Mucosa of rectum (tissue), 2 donors: Measurements from ENCODE around the gene CADPS2.

Experiments used
- H3K27ac ChIP-seq, 2 donors: one replicate each; pipeline ENCODE4 v1.7.0; 2013; ENCODE audit warnings: inconsistent platforms in 2 of 2, low read depth in 2 of 2, low read length in 2 of 2
- H3K27me3 ChIP-seq, 2 donors: one replicate each; pipeline ENCODE4 v1.7.0; 2013; ENCODE audit warnings: low read length in 2 of 2; ENCODE audit not compliant: control insufficient read depth in 2 of 2, insufficient read depth in 2 of 2
- H3K36me3 ChIP-seq, 2 donors: one replicate each; pipeline ENCODE4 v1.7.0; 2013; ENCODE audit warnings: low read length in 2 of 2; ENCODE audit not compliant: control insufficient read depth in 2 of 2, insufficient read depth in 2 of 2
- H3K4me1 ChIP-seq, 2 donors: one replicate each; pipeline ENCODE4 v1.7.0; 2013; ENCODE audit warnings: low read length in 2 of 2, mild to moderate bottlenecking in 1 of 2; ENCODE audit not compliant: control insufficient read depth in 2 of 2, insufficient read depth in 2 of 2
- H3K4me3 ChIP-seq, 2 donors: one replicate each; pipeline ENCODE4 v1.7.0; 2013; ENCODE audit warnings: low read length in 2 of 2
- H3K9ac ChIP-seq, 2 donors: one replicate each; pipeline ENCODE4 v1.7.0; 2013; ENCODE audit warnings: low read length in 2 of 2, low read depth in 1 of 2, mild to moderate bottlenecking in 1 of 2
- H3K9me3 ChIP-seq, 2 donors: one replicate each; pipeline ENCODE4 v1.7.0; 2013; ENCODE audit warnings: low read length in 2 of 2; ENCODE audit not compliant: control insufficient read depth in 2 of 2
- donor health status: healthy.
- donor health status: Normal muscosa, but diverticular disease.

CADPS2 gene

DNA sequence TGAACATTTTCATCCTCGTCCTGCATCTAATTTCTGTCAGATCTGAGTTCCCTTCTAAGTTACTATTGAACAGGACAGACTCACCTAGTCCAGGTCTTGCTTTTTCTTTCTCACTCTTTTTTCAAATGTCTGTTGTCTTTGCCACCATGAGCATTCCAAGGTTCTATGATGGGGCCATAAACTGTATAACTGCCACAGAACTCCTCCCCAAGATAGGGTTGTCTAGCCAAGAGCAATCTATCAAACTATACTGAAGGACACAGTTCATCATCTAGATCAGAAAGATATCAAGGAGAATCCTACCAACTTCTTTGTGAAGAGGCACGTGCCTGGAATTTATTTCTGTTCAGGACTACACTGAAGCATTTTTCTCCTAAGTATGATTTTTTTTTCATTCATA lies 531.6 kb downstream of the CADPS2 start:
- no peaks in the 10 kb centered on the region for H3K27me3 ChIP-seq
- no peaks in the 10 kb centered on the region for H3K9me3 ChIP-seq
- no peak overlapping the region for H3K27ac ChIP-seq
- no peaks in the 10 kb centered on the region for H3K4me1 ChIP-seq
- no peak overlapping the region for H3K4me3 ChIP-seq
- no peak overlapping the region for H3K9ac ChIP-seq
- H3K36me3 ChIP-seq, result no peaks in the 10 kb centered on the region

DNA sequence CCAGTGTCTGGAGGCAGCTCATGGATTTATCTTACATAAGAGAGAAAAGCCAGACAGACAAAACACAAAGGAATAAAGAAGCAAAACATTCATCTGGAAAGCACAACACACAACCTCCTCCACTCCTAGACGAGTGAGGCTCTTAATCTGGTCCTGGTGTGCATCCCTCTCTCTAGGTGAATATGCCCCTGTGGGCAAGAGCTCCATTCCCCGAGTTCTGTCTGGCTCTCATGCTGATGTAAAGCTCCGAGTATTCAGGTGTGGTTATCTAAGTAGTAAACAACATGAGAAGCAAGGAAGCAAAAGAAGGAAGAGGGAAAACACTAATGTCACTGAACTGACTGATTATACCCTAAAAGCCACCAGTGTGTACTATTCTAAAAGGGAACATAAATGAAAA lies 533.8 kb downstream of the CADPS2 start:
- Histone ChIP-seq H3K27ac (no peak overlapping the region), H3K36me3 (no peaks in the 10 kb centered on the region), H3K9ac (no peak overlapping the region), H3K9me3 (no peaks in the 10 kb centered on the region), H3K4me1 (no peaks in the 10 kb centered on the region), H3K4me3 (no peak overlapping the region), H3K27me3 (no peaks in the 10 kb centered on the region)

DNA sequence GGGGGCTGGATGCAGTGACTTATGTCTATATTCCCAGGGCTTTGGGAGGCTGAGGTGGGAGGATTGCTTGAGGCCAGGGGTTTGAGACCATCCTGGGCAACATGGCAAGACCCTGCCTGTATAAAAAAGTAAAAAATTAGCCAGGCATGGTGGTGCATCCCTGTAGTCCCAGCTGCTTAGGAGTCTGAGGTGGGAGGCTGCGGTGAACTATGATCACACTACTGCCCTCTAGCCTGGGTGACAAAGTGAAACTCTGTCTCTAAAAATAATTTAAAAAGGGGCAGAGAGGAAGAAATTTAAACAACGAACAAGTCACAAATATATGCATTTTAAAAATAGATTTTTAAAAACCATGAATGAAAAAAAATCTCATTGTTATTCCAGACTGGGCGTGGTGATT lies 535.6 kb downstream of the CADPS2 start:
- no peaks in the 10 kb centered on the region for H3K9me3 ChIP-seq
- no peak overlapping the region for H3K9ac ChIP-seq
- no peaks in the 10 kb centered on the region for H3K27me3 ChIP-seq
- H3K27ac ChIP-seq, result no peak overlapping the region
- no peaks in the 10 kb centered on the region for H3K4me1 ChIP-seq
- H3K36me3 ChIP-seq, result no peaks in the 10 kb centered on the region
- no peak overlapping the region for H3K4me3 ChIP-seq

DNA sequence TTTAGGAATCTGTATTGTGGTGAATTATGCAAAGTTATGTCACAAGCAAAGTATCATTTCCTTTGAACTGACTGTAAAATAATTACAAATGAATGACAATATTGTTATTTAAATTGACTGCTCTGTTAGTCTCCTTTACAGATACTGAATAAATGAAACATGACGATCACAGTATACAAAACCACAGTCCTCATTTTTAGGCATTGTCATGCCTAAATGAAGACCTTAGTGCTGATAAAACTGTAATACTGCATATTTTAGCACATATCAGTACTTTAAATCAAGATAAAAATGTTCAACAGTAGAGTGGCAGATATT lies 542.0 kb downstream of the CADPS2 start:
- Histone ChIP-seq H3K4me1 (no peaks in the 10 kb centered on the region), H3K4me3 (no peak overlapping the region), H3K9ac (no peak overlapping the region), H3K27ac (no peak overlapping the region), H3K9me3 (no peaks in the 10 kb centered on the region), H3K27me3 (no peaks in the 10 kb centered on the region), H3K36me3 (no peaks in the 10 kb centered on the region)

DNA sequence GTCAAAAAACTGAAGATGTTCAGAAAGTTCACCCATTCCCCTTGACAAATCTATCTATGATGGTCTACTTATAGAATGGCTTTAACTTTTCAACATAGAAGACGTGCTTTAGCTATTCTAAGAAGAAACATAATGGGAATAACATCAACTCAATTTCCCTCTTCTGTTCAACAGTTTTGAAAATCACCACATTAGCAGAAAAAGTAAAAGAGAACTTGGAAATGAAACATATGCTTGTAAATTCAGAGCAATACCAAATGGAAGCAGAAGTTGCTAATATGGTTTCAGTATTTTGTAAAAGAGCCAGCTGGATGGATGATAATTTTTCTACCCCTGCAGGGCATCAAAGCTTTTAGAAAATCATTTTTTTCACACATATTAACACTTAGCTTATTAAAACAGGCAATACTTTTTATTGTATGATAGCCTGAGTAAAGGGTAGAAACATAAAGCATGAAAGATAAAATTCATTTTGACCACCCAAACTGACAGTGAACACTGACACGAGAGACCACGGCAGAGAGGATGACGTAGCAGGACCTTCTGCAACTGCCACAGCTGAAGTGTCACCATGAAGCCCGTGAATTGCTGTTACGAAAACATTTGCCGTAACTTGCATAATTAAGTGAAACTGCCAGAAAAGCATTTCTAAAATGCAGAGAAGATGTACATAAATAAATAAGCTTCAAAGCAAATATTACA lies 542.5 kb downstream of the CADPS2 start:
- Histone ChIP-seq H3K9me3 (no peaks in the 10 kb centered on the region), H3K27me3 (no peaks in the 10 kb centered on the region), H3K4me1 (no peaks in the 10 kb centered on the region), H3K27ac (no peak overlapping the region), H3K36me3 (no peaks in the 10 kb centered on the region), H3K9ac (no peak overlapping the region), H3K4me3 (no peak overlapping the region)

DNA sequence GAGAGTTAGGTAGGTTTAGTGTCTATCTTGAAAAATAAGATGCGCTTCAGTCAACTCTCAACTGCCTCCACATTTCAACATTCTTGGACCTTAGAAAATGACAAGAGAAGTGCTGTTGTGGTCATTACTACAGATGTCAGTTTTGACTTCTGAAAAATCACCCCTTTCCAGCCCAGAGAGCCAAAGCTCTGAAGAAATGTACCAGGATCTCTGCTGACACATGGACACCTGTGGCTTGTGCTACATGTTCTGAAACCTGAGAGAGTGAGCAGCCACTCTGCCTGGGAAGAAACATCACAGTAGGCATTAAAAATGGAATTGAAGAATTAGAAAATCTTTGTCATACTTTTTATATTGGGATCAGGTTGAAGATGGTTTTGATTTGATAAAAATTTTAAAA lies 545.8 kb downstream of the CADPS2 start:
- H3K36me3 ChIP-seq, result no peaks in the 10 kb centered on the region
- no peaks in the 10 kb centered on the region for H3K4me1 ChIP-seq
- no peaks in the 10 kb centered on the region for H3K9me3 ChIP-seq
- H3K27ac ChIP-seq, result no peak overlapping the region
- no peaks in the 10 kb centered on the region for H3K27me3 ChIP-seq
- H3K4me3 ChIP-seq, result no peak overlapping the region
- no peak overlapping the region for H3K9ac ChIP-seq

DNA sequence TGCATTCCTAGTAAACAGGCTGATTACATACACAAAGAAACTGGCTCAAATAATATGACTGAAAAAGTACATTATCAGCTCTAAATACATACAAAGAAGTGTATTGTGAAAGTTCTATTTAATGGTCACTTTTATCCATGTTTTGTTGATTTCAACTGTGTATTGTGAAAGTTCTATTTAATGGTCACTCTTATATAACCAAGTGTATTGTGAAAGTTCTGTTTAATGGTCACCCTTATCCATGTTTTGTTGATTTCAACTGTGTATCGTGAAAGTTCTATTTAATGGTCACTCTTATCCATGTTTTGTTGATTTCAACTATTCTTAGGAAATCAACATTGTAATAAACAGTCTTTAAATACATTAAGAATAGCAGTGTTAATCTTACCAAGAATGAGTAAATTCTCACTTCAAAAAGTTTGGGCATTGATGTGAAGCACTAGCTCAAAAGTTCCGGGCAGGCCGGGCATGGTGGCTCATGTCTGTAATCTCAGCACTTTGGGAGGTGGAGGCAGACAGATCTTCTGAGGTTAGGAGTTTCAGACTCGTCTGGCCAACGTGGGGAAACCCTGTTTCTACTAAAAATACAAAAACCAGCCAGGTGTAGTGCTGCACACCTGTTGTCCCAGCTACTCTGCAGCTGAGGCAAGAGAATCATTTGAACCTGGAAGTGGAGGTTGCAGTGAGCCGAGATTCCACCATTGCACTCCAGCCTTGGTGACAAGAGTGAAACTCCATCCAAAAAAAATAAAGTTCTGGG lies 546.9 kb downstream of the CADPS2 start:
- no peak overlapping the region for H3K9ac ChIP-seq
- no peaks in the 10 kb centered on the region for H3K27me3 ChIP-seq
- H3K4me1 ChIP-seq, result no peaks in the 10 kb centered on the region
- H3K36me3 ChIP-seq, result no peaks in the 10 kb centered on the region
- H3K27ac ChIP-seq, result no peak overlapping the region
- H3K9me3 ChIP-seq, result no peaks in the 10 kb centered on the region
- no peak overlapping the region for H3K4me3 ChIP-seq

DNA sequence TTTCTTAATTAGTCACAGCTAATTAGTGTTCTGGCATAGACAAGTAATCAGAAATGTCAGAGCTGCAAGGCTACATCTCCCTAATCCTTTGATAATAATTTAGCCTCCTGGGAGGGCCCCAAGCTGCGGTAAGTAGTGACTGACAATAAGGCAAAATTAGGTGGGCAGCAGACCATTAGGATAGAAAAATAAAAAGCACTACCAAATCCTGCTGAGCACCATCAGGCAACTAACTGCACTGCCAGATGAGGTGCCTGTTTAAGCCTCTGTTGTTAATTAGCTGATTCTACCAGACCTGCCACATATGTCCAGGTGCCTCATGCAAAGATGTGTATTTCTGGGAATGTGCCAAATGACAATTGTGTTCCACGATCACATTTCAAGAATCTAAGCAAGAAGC lies 549.2 kb downstream of the CADPS2 start:
- Histone ChIP-seq H3K4me3 (no peak overlapping the region), H3K9me3 (no peaks in the 10 kb centered on the region), H3K4me1 (no peaks in the 10 kb centered on the region)

DNA sequence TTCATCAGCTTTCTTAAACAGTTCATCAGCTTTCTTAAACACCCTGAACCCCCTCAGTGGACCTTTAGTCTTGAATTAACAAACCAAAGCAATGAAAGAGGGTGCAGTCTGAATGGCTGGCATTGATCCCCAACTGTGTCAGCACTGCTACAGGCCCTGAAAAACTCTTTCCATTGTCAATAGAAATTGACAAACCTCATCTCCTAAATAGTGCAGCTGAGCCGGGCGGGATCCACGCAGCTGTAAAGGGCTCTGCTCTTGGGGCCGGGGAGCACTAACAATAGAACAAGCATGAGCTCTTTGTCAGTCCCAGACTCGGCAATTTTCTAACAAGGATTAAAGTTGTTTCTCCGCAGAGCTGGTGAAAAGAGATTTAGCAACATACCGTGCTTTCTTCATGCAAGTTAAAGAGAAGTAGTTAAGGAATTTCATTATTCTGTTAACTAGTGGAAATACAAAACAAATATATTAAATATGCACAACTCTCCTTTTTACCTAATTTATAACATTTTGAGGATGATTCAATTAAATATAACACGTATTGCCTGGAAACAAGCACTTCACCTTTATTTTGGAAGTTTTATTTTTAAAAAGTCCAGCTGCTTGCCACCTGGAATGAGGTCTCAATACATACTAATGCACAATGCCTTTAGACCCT lies 557.0 kb downstream of the CADPS2 start:
- Histone ChIP-seq H3K27me3 (no peaks in the 10 kb centered on the region), H3K27ac (no peak overlapping the region), H3K9ac (no peak overlapping the region), H3K9me3 (no peaks in the 10 kb centered on the region), H3K4me3 (no peak overlapping the region), H3K4me1 (no peaks in the 10 kb centered on the region), H3K36me3 (no peaks in the 10 kb centered on the region)

More for the DNA sequence above, 549.2 kb downstream of the CADPS2 start:
- Histone ChIP-seq H3K27me3 (no peaks in the 10 kb centered on the region), H3K27ac (no peak overlapping the region), H3K9ac (no peak overlapping the region), H3K36me3 (no peaks in the 10 kb centered on the region)

DNA sequence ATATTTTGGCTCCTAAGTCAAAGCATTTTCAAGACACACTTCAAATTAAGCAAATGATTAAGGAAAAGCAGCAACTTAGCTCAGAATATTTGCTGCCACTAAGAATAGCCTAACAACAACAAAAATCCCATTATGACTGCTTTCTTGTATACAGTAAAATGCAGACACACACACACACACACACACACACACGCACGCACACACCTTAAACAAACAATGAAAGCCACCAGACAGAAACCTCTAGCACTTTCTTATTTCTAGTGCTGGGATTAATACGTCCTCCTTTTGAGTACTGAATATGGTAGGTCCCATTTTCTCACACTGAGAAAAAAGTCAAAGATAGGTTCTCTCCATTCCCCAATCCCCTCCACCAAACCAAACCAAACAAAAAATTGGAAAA lies 558.3 kb downstream of the CADPS2 start:
- no peak overlapping the region for H3K27ac ChIP-seq
- no peak overlapping the region for H3K4me3 ChIP-seq
- H3K27me3 ChIP-seq, result no peaks in the 10 kb centered on the region
- H3K4me1 ChIP-seq, result no peaks in the 10 kb centered on the region
- H3K9ac ChIP-seq, result no peak overlapping the region
- H3K36me3 ChIP-seq, result no peaks in the 10 kb centered on the region
- H3K9me3 ChIP-seq, result no peaks in the 10 kb centered on the region
